WTC11 (cell line): Measurements from ENCODE around the gene CHRNE. TPM values are rescaled to one million over a fixed set of nuclear protein-coding genes. Genes with fewer than 3 reads are reported as not detected.

Experiments used
- ATAC-seq: fragments of 200-7000 bp; cut with Tn5 transposase; 2 replicates; pipeline ENCODE4 v1.10.0; 2021; ENCODE audit warnings: mild to moderate bottlenecking, moderate library complexity
- CTCF ChIA-PET: fragments of 300-600 bp; sonication (Branson Sonifier 250); formaldehyde crosslinking; loops from one replicate; lab custom pipeline; 2021; ENCODE audit warnings: antibody characterized with exemption; lab: Charles Lee
- POLR2A ChIA-PET: fragments of 350-600 bp; sonication (Branson Sonifier 250); formaldehyde crosslinking; loops from one replicate; lab custom pipeline; 2021; ENCODE audit warnings: antibody characterized with exemption; lab: Charles Lee
- DNase-seq: peaks from one replicate; pipeline ENCODE4 v3.0.0; 2021; ENCODE audit warnings: low spot score
- H3K27ac Mint-ChIP-seq: 2 replicates; pipeline ENCODE4 v1.8.0; 2021; ENCODE audit warnings: mixed read lengths
- H3K27me3 Mint-ChIP-seq: 2 replicates; pipeline ENCODE4 v1.8.0; 2021; ENCODE audit warnings: low read depth, mild to moderate bottlenecking, moderate library complexity, mixed read lengths
- H3K36me3 Mint-ChIP-seq: 2 replicates; pipeline ENCODE4 v1.8.0; 2021; ENCODE audit warnings: mixed read lengths
- H3K4me1 Mint-ChIP-seq: 2 replicates; pipeline ENCODE4 v1.8.0; 2022; ENCODE audit warnings: mixed read lengths
- H3K4me3 Mint-ChIP-seq: 2 replicates; pipeline ENCODE4 v1.8.0; 2021; ENCODE audit warnings: mild to moderate bottlenecking, moderate library complexity, mixed read lengths
- H3K9me3 Mint-ChIP-seq: 2 replicates; pipeline ENCODE4 v1.8.0; 2021; ENCODE audit warnings: mixed read lengths
- ELF4 ChIP-seq: sonication (generic); formaldehyde crosslinking; IDR thresholded peaks from 2 replicates; pipeline ENCODE4 v1.8.1; 2022; ENCODE audit warnings: low read depth, mild to moderate bottlenecking, moderate library complexity, missing genetic modification reagents
- FOXJ3 ChIP-seq: sonication (generic); formaldehyde crosslinking; IDR thresholded peaks from 2 replicates; pipeline ENCODE4 v1.9.0; 2021; ENCODE audit warnings: missing genetic modification reagents, mild to moderate bottlenecking, borderline replicate concordance
- FOXK1 ChIP-seq: sonication (generic); formaldehyde crosslinking; IDR thresholded peaks from 2 replicates; pipeline ENCODE4 v1.8.0; 2022; ENCODE audit warnings: mild to moderate bottlenecking, moderate library complexity, missing genetic modification reagents
- GABPB1 ChIP-seq: sonication (generic); formaldehyde crosslinking; IDR thresholded peaks from 2 replicates; pipeline ENCODE4 v1.8.1; 2023; ENCODE audit warnings: mild to moderate bottlenecking, missing genetic modification reagents
- JAZF1 ChIP-seq: fragments of 250-450 bp; sonication (Bioruptor Pico); IDR thresholded peaks from 2 replicates; pipeline ENCODE4 v1.9.0; 2021; ENCODE audit warnings: moderate library complexity, mild to moderate bottlenecking, inconsistent platforms
- JUN ChIP-seq: sonication (generic); formaldehyde crosslinking; IDR thresholded peaks from 2 replicates; pipeline ENCODE4 v1.8.0; 2023; ENCODE audit warnings: mild to moderate bottlenecking, missing genetic modification reagents
- NFATC4 ChIP-seq: fragments of 250-450 bp; sonication (Bioruptor Pico); IDR thresholded peaks from 2 replicates; pipeline ENCODE4 v1.9.0; 2021; ENCODE audit warnings: mild to moderate bottlenecking
- NR1H2 ChIP-seq: sonication (generic); formaldehyde crosslinking; IDR thresholded peaks from 2 replicates; pipeline ENCODE4 v1.9.0; 2021; ENCODE audit warnings: mild to moderate bottlenecking, moderate library complexity, missing genetic modification reagents
- TEAD4 ChIP-seq: sonication (generic); formaldehyde crosslinking; IDR thresholded peaks from 2 replicates; pipeline ENCODE4 v1.8.0; 2022; ENCODE audit warnings: mild to moderate bottlenecking, missing genetic modification reagents
- TP53 ChIP-seq: sonication (generic); formaldehyde crosslinking; IDR thresholded peaks from 2 replicates; pipeline ENCODE4 v1.8.1; 2023; ENCODE audit warnings: mild to moderate bottlenecking, missing genetic modification reagents
- ZNF396 ChIP-seq: fragments of 250-450 bp; sonication (Bioruptor Pico); IDR thresholded peaks from 2 replicates; pipeline ENCODE4 v1.8.0; 2021; ENCODE audit warnings: mild to moderate bottlenecking, moderate library complexity, borderline replicate concordance
- total RNA-seq: library from RNA; stranded (reverse); gene quantifications from 3 replicates; pipeline ENCODE4 v1.2.3, GENCODE V29; 2021
- TF ChIP-seq, protein P1 (sequence below): sonication (generic); formaldehyde crosslinking; conservative IDR thresholded peaks from 2 replicates; pipeline ENCODE4 v1.8.1; 2023; ENCODE audit warnings: mild to moderate bottlenecking, low read depth, missing genetic modification reagents, moderate library complexity
- TF ChIP-seq, protein P2 (sequence below): sonication (generic); formaldehyde crosslinking; IDR thresholded peaks from 2 replicates; pipeline ENCODE4 v1.8.1; 2022; ENCODE audit warnings: missing genetic modification reagents, borderline replicate concordance
- TF ChIP-seq, protein P3 (sequence below): sonication (generic); formaldehyde crosslinking; IDR thresholded peaks from 2 replicates; pipeline ENCODE4 v1.8.0; 2022; ENCODE audit warnings: mild to moderate bottlenecking, missing genetic modification reagents
- TF ChIP-seq, protein P4 (sequence below): sonication (generic); formaldehyde crosslinking; IDR thresholded peaks from 2 replicates; pipeline ENCODE4 v1.8.0; 2022; ENCODE audit warnings: missing genetic modification reagents
- TF ChIP-seq, protein P5 (sequence below): fragments of 250-450 bp; sonication (Bioruptor Pico); IDR thresholded peaks from 2 replicates; pipeline ENCODE4 v1.8.0; 2021; ENCODE audit warnings: mild to moderate bottlenecking
- TF ChIP-seq, protein P6 (sequence below): sonication (generic); formaldehyde crosslinking; IDR thresholded peaks from 2 replicates; pipeline ENCODE4 v1.8.1; 2022; ENCODE audit warnings: low read depth, missing genetic modification reagents, borderline replicate concordance
- TF ChIP-seq, protein P7 (sequence below): sonication (generic); formaldehyde crosslinking; IDR thresholded peaks from 2 replicates; pipeline ENCODE4 v1.8.0; 2022; ENCODE audit warnings: mild to moderate bottlenecking, missing genetic modification reagents

The CHRNE gene
- total RNA-seq, 1 experiment from 2014 or later: 0.70 TPM

DNA sequence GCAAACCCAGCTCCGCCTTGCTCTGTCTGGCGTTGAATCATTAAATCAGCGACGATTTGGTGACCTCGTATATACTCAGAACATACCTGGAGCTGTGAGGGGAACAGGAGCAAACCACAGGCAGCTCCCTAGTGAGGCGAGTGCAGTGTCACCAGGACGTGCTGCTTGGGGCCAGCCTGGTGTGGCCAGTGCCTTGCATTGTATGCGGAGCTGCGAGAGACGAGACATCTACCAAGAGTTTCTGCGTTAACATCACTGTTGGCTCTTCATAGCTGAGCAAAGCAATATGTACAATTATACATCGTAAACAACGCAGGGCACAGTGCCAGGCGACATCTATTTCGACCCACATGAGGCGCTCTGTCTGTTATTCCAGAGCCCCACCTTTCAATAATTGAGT lies 41.8 kb downstream of the CHRNE start:
- ChIA-PET CTCF (interaction anchor here (0.5 to 2.0 kb wide), 6 partner anchors 10 to 235 kb away, joined by 3 to 5 read pairs (median 3); partner anchors contain the start of gene CHRNE), POLR2A (no interaction called here)
- Mint-ChIP-seq H3K4me3 (no peak overlapping the region), H3K27me3 (no peaks in the 10 kb centered on the region), H3K4me1 (peaks cover 57% of the 10 kb centered on the region), H3K9me3 (no peaks in the 10 kb centered on the region), H3K36me3 (no peaks in the 10 kb centered on the region), H3K27ac (no peak overlapping the region; the same call in 1 of the 2 replicates)
- DNase-seq (no peak), ATAC-seq (no peak)
- TF ChIP-seq, protein P1, sequence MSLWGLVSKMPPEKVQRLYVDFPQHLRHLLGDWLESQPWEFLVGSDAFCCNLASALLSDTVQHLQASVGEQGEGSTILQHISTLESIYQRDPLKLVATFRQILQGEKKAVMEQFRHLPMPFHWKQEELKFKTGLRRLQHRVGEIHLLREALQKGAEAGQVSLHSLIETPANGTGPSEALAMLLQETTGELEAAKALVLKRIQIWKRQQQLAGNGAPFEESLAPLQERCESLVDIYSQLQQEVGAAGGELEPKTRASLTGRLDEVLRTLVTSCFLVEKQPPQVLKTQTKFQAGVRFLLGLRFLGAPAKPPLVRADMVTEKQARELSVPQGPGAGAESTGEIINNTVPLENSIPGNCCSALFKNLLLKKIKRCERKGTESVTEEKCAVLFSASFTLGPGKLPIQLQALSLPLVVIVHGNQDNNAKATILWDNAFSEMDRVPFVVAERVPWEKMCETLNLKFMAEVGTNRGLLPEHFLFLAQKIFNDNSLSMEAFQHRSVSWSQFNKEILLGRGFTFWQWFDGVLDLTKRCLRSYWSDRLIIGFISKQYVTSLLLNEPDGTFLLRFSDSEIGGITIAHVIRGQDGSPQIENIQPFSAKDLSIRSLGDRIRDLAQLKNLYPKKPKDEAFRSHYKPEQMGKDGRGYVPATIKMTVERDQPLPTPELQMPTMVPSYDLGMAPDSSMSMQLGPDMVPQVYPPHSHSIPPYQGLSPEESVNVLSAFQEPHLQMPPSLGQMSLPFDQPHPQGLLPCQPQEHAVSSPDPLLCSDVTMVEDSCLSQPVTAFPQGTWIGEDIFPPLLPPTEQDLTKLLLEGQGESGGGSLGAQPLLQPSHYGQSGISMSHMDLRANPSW (CRISPR knock-in tag): no peak
- no peak for TF ChIP-seq FOXJ3 (CRISPR knock-in tag)
- TF ChIP-seq GABPB1 (CRISPR knock-in tag): no peak
- no peak for TF ChIP-seq NFATC4 (CRISPR knock-in tag)
- no peak for TF ChIP-seq JAZF1
- TF ChIP-seq, protein P2, sequence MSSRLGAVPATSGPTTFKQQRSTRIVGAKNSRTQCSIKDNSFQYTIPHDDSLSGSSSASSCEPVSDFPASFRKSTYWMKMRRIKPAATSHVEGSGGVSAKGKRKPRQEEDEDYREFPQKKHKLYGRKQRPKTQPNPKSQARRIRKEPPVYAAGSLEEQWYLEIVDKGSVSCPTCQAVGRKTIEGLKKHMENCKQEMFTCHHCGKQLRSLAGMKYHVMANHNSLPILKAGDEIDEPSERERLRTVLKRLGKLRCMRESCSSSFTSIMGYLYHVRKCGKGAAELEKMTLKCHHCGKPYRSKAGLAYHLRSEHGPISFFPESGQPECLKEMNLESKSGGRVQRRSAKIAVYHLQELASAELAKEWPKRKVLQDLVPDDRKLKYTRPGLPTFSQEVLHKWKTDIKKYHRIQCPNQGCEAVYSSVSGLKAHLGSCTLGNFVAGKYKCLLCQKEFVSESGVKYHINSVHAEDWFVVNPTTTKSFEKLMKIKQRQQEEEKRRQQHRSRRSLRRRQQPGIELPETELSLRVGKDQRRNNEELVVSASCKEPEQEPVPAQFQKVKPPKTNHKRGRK (CRISPR knock-in tag): no peak
- TF ChIP-seq, protein P3, sequence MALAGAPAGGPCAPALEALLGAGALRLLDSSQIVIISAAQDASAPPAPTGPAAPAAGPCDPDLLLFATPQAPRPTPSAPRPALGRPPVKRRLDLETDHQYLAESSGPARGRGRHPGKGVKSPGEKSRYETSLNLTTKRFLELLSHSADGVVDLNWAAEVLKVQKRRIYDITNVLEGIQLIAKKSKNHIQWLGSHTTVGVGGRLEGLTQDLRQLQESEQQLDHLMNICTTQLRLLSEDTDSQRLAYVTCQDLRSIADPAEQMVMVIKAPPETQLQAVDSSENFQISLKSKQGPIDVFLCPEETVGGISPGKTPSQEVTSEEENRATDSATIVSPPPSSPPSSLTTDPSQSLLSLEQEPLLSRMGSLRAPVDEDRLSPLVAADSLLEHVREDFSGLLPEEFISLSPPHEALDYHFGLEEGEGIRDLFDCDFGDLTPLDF: no peak
- TF ChIP-seq, protein P4, sequence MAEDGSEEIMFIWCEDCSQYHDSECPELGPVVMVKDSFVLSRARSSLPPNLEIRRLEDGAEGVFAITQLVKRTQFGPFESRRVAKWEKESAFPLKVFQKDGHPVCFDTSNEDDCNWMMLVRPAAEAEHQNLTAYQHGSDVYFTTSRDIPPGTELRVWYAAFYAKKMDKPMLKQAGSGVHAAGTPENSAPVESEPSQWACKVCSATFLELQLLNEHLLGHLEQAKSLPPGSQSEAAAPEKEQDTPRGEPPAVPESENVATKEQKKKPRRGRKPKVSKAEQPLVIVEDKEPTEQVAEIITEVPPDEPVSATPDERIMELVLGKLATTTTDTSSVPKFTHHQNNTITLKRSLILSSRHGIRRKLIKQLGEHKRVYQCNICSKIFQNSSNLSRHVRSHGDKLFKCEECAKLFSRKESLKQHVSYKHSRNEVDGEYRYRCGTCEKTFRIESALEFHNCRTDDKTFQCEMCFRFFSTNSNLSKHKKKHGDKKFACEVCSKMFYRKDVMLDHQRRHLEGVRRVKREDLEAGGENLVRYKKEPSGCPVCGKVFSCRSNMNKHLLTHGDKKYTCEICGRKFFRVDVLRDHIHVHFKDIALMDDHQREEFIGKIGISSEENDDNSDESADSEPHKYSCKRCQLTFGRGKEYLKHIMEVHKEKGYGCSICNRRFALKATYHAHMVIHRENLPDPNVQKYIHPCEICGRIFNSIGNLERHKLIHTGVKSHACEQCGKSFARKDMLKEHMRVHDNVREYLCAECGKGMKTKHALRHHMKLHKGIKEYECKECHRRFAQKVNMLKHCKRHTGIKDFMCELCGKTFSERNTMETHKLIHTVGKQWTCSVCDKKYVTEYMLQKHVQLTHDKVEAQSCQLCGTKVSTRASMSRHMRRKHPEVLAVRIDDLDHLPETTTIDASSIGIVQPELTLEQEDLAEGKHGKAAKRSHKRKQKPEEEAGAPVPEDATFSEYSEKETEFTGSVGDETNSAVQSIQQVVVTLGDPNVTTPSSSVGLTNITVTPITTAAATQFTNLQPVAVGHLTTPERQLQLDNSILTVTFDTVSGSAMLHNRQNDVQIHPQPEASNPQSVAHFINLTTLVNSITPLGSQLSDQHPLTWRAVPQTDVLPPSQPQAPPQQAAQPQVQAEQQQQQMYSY (CRISPR knock-in tag): no peak
- TF ChIP-seq ELF4 (CRISPR knock-in tag): no peak
- no peak for TF ChIP-seq NR1H2 (CRISPR knock-in tag)
- TF ChIP-seq ZNF396 (CRISPR knock-in tag): no peak
- no peak for TF ChIP-seq TP53
- TF ChIP-seq JUN: no peak
- TF ChIP-seq, protein P5, sequence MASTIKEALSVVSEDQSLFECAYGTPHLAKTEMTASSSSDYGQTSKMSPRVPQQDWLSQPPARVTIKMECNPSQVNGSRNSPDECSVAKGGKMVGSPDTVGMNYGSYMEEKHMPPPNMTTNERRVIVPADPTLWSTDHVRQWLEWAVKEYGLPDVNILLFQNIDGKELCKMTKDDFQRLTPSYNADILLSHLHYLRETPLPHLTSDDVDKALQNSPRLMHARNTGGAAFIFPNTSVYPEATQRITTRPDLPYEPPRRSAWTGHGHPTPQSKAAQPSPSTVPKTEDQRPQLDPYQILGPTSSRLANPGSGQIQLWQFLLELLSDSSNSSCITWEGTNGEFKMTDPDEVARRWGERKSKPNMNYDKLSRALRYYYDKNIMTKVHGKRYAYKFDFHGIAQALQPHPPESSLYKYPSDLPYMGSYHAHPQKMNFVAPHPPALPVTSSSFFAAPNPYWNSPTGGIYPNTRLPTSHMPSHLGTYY (CRISPR knock-in tag): no peak

DNA sequence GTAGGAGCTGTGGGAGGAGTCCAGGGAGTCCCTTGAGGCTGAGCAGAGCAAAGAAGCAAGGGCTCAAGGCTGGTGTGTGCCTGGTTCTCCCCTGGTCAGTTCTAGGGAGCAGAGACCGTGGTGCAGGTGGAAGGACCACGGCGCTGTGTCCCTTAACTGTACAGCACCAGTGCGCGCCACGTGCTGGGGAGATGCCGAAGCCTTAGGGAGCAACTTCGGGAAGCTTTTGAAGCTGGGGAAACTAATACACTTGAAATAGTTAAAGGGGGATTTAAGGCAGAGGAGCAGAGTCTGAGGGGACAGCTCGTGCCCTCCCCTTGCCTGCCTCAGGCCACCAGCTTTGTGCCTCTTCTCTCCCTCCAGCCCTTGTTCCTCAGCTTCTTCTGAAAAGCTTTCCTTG lies 42.2 kb downstream of the CHRNE start:
- POLR2A ChIA-PET: no interaction called here
- CTCF ChIA-PET: interaction anchor here (0.5 to 2.0 kb wide), 7 partner anchors 10 to 234 kb away, joined by 3 to 5 read pairs (median 3); partner anchors contain the start of genes CHRNE and MED11
- no peaks in the 10 kb centered on the region for H3K9me3 Mint-ChIP-seq
- peak overlapping the region; percentile 40; the same call in 1 of the 2 replicates for H3K4me3 Mint-ChIP-seq
- peak overlapping the region; percentile 71 for H3K27ac Mint-ChIP-seq
- DNase-seq (no peak), ATAC-seq (peak; percentile 19; the same call in 1 of the 2 replicates)
- H3K4me1 Mint-ChIP-seq: peaks cover 59% of the 10 kb centered on the region
- TF ChIP-seq, protein P6, sequence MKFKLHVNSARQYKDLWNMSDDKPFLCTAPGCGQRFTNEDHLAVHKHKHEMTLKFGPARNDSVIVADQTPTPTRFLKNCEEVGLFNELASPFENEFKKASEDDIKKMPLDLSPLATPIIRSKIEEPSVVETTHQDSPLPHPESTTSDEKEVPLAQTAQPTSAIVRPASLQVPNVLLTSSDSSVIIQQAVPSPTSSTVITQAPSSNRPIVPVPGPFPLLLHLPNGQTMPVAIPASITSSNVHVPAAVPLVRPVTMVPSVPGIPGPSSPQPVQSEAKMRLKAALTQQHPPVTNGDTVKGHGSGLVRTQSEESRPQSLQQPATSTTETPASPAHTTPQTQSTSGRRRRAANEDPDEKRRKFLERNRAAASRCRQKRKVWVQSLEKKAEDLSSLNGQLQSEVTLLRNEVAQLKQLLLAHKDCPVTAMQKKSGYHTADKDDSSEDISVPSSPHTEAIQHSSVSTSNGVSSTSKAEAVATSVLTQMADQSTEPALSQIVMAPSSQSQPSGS (CRISPR knock-in tag): no peak
- TF ChIP-seq TEAD4 (CRISPR knock-in tag) (no peak), FOXK1 (no peak)
- TF ChIP-seq, protein P7, sequence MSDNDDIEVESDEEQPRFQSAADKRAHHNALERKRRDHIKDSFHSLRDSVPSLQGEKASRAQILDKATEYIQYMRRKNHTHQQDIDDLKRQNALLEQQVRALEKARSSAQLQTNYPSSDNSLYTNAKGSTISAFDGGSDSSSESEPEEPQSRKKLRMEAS (CRISPR knock-in tag): 0 out of 2 replicates have a peak, but pooled peaks have one; percentile 11
- TF ChIP-seq, all 79 proteins: peak for 1
- Mint-ChIP-seq H3K27me3 (no peaks in the 10 kb centered on the region), H3K36me3 (no peaks in the 10 kb centered on the region)
